ENCODE measurements around the gene OR1J2.
"Not testable (repeated sequence)": the region's sequence is repeated elsewhere in the genome, so short reads cannot be mapped to it uniquely, and the experiment has no call there.

Gene OR1J2

GRCh38 chr9:122498883-122499288, 11.7 kb upstream of the OR1J2 start:
- Histone ChIP-seq H3K4me3 (ENCODE audit: extremely low read depth, insufficient read depth, low read length, poor library complexity, severe bottlenecking) (no peak overlapping the region), H3K9me3 (ENCODE audit: control insufficient read depth, low read length) (no peaks in the 10 kb centered on the region), H3K4me1 (ENCODE audit: control insufficient read depth, insufficient read depth, low read length, poor library complexity, severe bottlenecking) (no peaks in the 10 kb centered on the region), H3K36me3 (ENCODE audit: control insufficient read depth, insufficient read depth, low read length) (no peaks in the 10 kb centered on the region), H3K27ac (ENCODE audit: low read depth, low read length, severe bottlenecking) (no peak overlapping the region)
- WGBS, 2 experiments (ENCODE audit: insufficient coverage in 2 of 2) = 59 to 69% methylated on average over 2 of the region's 2 CpGs

- H3K4me3 ChIP-seq (ENCODE audit: extremely low read depth, insufficient read depth, low read length, poor library complexity, severe bottlenecking) = no peak overlapping the region
- 48 to 53% methylated on average over 2 of the region's 2 CpGs for WGBS, 2 experiments (ENCODE audit: insufficient coverage in 2 of 2)
- H3K9me3 ChIP-seq (ENCODE audit: control insufficient read depth, low read length) = peaks cover 4% of the 10 kb centered on the region
- no peaks in the 10 kb centered on the region for H3K4me1 ChIP-seq (ENCODE audit: control insufficient read depth, insufficient read depth, low read length, poor library complexity, severe bottlenecking)
- no peak overlapping the region for H3K27ac ChIP-seq (ENCODE audit: low read depth, low read length, severe bottlenecking)
- H3K36me3 ChIP-seq (ENCODE audit: control insufficient read depth, insufficient read depth, low read length) = no peaks in the 10 kb centered on the region
Observed at GRCh38 chr9:122506964-122507363, 3.6 kb upstream of the OR1J2 start.

GRCh38 chr9:122518226-122518625, 7.6 kb downstream of the OR1J2 start:
- H3K4me1 ChIP-seq (ENCODE audit: control insufficient read depth, insufficient read depth, low read length, poor library complexity, severe bottlenecking) = no peaks in the 10 kb centered on the region
- WGBS, 2 experiments (ENCODE audit: insufficient coverage in 2 of 2) = 14 to 30% methylated on average over 2 of the region's 2 CpGs
- no peak overlapping the region for H3K4me3 ChIP-seq (ENCODE audit: extremely low read depth, insufficient read depth, low read length, poor library complexity, severe bottlenecking)
- no peaks in the 10 kb centered on the region for H3K36me3 ChIP-seq (ENCODE audit: control insufficient read depth, insufficient read depth, low read length)
- no peaks in the 10 kb centered on the region for H3K9me3 ChIP-seq (ENCODE audit: control insufficient read depth, low read length)
- H3K27ac ChIP-seq (ENCODE audit: low read depth, low read length, severe bottlenecking) = no peak overlapping the region

GRCh38 chr9:122518841-122519240, 8.2 kb downstream of the OR1J2 start, which contains the start of gene OR1J4:
Gene OR1J4, plus strand, starts transcription at chr9:122519141. Its CDS starts 0 bp downstream, at chr9:122519141.
- 88 to 92% methylated on average over 3 of the region's 4 CpGs for WGBS, 2 experiments (ENCODE audit: insufficient coverage in 2 of 2)
- H3K36me3 ChIP-seq (ENCODE audit: control insufficient read depth, insufficient read depth, low read length) = no peaks in the 10 kb centered on the region
- H3K4me1 ChIP-seq (ENCODE audit: control insufficient read depth, insufficient read depth, low read length, poor library complexity, severe bottlenecking) = no peaks in the 10 kb centered on the region
- no peaks in the 10 kb centered on the region for H3K9me3 ChIP-seq (ENCODE audit: control insufficient read depth, low read length)
- H3K27ac ChIP-seq (ENCODE audit: low read depth, low read length, severe bottlenecking) = no peak within 1 kb of the TSS
- no peak within 1 kb of the TSS for H3K4me3 ChIP-seq (ENCODE audit: extremely low read depth, insufficient read depth, low read length, poor library complexity, severe bottlenecking)

GRCh38 chr9:122519376-122519775, 8.8 kb downstream of the OR1J2 start:
- no peaks in the 10 kb centered on the region for H3K36me3 ChIP-seq (ENCODE audit: control insufficient read depth, insufficient read depth, low read length)
- no peaks in the 10 kb centered on the region for H3K4me1 ChIP-seq (ENCODE audit: control insufficient read depth, insufficient read depth, low read length, poor library complexity, severe bottlenecking)
- H3K4me3 ChIP-seq (ENCODE audit: extremely low read depth, insufficient read depth, low read length, poor library complexity, severe bottlenecking) = no peak overlapping the region
- WGBS, 2 experiments (ENCODE audit: insufficient coverage in 2 of 2) = 85 to 88% methylated on average over 3 of the region's 3 CpGs
- H3K27ac ChIP-seq (ENCODE audit: low read depth, low read length, severe bottlenecking) = no peak overlapping the region
- H3K9me3 ChIP-seq (ENCODE audit: control insufficient read depth, low read length) = no peaks in the 10 kb centered on the region

GRCh38 chr9:122526602-122527001, 16.0 kb downstream of the OR1J2 start:
- H3K27ac ChIP-seq (ENCODE audit: low read depth, low read length, severe bottlenecking) = no peak overlapping the region
- H3K9me3 ChIP-seq (ENCODE audit: control insufficient read depth, low read length) = peaks cover 11% of the 10 kb centered on the region
- 74 to 76% methylated on average over 8 to 10 of the region's 10 CpGs for WGBS, 2 experiments (ENCODE audit: insufficient coverage in 2 of 2)
- H3K4me1 ChIP-seq (ENCODE audit: control insufficient read depth, insufficient read depth, low read length, poor library complexity, severe bottlenecking) = no peaks in the 10 kb centered on the region
- no peaks in the 10 kb centered on the region for H3K36me3 ChIP-seq (ENCODE audit: control insufficient read depth, insufficient read depth, low read length)
- no peak overlapping the region for H3K4me3 ChIP-seq (ENCODE audit: extremely low read depth, insufficient read depth, low read length, poor library complexity, severe bottlenecking)

- 78 to 87% methylated on average over 3 of the region's 3 CpGs for WGBS, 2 experiments (ENCODE audit: insufficient coverage in 2 of 2)
Observed at GRCh38 chr9:122527193-122527592, 16.6 kb downstream of the OR1J2 start, which contains the start of gene OR1N1. Gene OR1N1, minus strand, starts transcription at chr9:122527293. Its CDS starts 0 bp downstream, at chr9:122527293.

GRCh38 chr9:122531157-122531556, 20.6 kb downstream of the OR1J2 start:
- not testable (repeated sequence) for H3K27ac ChIP-seq (ENCODE audit: low read depth, low read length, severe bottlenecking); H3K36me3 ChIP-seq (ENCODE audit: control insufficient read depth, insufficient read depth, low read length); H3K4me3 ChIP-seq (ENCODE audit: extremely low read depth, insufficient read depth, low read length, poor library complexity, severe bottlenecking); H3K4me1 ChIP-seq (ENCODE audit: control insufficient read depth, insufficient read depth, low read length, poor library complexity, severe bottlenecking)
- peaks cover 11% of the 10 kb centered on the region for H3K9me3 ChIP-seq (ENCODE audit: control insufficient read depth, low read length)
- 62 to 77% methylated on average over 3 to 4 of the region's 4 CpGs for WGBS, 2 experiments (ENCODE audit: insufficient coverage in 2 of 2)

More at GRCh38 chr9:122527193-122527592, 16.6 kb downstream of the OR1J2 start, which contains the start of gene OR1N1:
- peaks cover 11% of the 10 kb centered on the region for H3K9me3 ChIP-seq (ENCODE audit: control insufficient read depth, low read length)
- no peak within 1 kb of the TSS for H3K27ac ChIP-seq (ENCODE audit: low read depth, low read length, severe bottlenecking)
- no peaks in the 10 kb centered on the region for H3K4me1 ChIP-seq (ENCODE audit: control insufficient read depth, insufficient read depth, low read length, poor library complexity, severe bottlenecking)
- no peak within 1 kb of the TSS for H3K4me3 ChIP-seq (ENCODE audit: extremely low read depth, insufficient read depth, low read length, poor library complexity, severe bottlenecking)
- no peaks in the 10 kb centered on the region for H3K36me3 ChIP-seq (ENCODE audit: control insufficient read depth, insufficient read depth, low read length)

- no peak overlapping the region for H3K27ac ChIP-seq (ENCODE audit: low read depth, low read length, severe bottlenecking)
- H3K36me3 ChIP-seq (ENCODE audit: control insufficient read depth, insufficient read depth, low read length) = no peaks in the 10 kb centered on the region
- H3K4me3 ChIP-seq (ENCODE audit: extremely low read depth, insufficient read depth, low read length, poor library complexity, severe bottlenecking) = no peak overlapping the region
- 50 to 75% methylated on average over 1 of the region's 1 CpG for WGBS, 2 experiments (ENCODE audit: insufficient coverage in 2 of 2)
- H3K9me3 ChIP-seq (ENCODE audit: control insufficient read depth, low read length) = peaks cover 4% of the 10 kb centered on the region
- no peaks in the 10 kb centered on the region for H3K4me1 ChIP-seq (ENCODE audit: control insufficient read depth, insufficient read depth, low read length, poor library complexity, severe bottlenecking)
Observed at GRCh38 chr9:122536134-122536533, 25.5 kb downstream of the OR1J2 start.

- H3K36me3 ChIP-seq (ENCODE audit: control insufficient read depth, insufficient read depth, low read length); H3K27ac ChIP-seq (ENCODE audit: low read depth, low read length, severe bottlenecking); H3K9me3 ChIP-seq (ENCODE audit: control insufficient read depth, low read length); H3K4me1 ChIP-seq (ENCODE audit: control insufficient read depth, insufficient read depth, low read length, poor library complexity, severe bottlenecking); H3K4me3 ChIP-seq (ENCODE audit: extremely low read depth, insufficient read depth, low read length, poor library complexity, severe bottlenecking): not testable (repeated sequence)
- WGBS, 2 experiments (ENCODE audit: insufficient coverage in 2 of 2) = 80% methylated on average over 4 of the region's 7 CpGs; no CpG with 5 or more reads in 1 of the 2 experiments
Observed at GRCh38 chr9:122537066-122537465, 26.5 kb downstream of the OR1J2 start.

- no peak overlapping the region for H3K27ac ChIP-seq (ENCODE audit: low read depth, low read length, severe bottlenecking)
- no peak overlapping the region for H3K4me3 ChIP-seq (ENCODE audit: extremely low read depth, insufficient read depth, low read length, poor library complexity, severe bottlenecking)
- peaks cover 12% of the 10 kb centered on the region for H3K9me3 ChIP-seq (ENCODE audit: control insufficient read depth, low read length)
- WGBS, 2 experiments (ENCODE audit: insufficient coverage in 2 of 2) = no CpG with 5 or more reads among the region's 2 CpGs
- no peaks in the 10 kb centered on the region for H3K36me3 ChIP-seq (ENCODE audit: control insufficient read depth, insufficient read depth, low read length)
- no peaks in the 10 kb centered on the region for H3K4me1 ChIP-seq (ENCODE audit: control insufficient read depth, insufficient read depth, low read length, poor library complexity, severe bottlenecking)
Observed at GRCh38 chr9:122538757-122539156, 28.2 kb downstream of the OR1J2 start.

Measured in mesodermal cell (in vitro differentiated cells).